OCI-LY7 (cell line): ENCODE data around the gene GGT5. TPM values are rescaled to one million over a fixed set of nuclear protein-coding genes. Genes with fewer than 3 reads are reported as not detected.

Experiments used
- BruUV-seq: library from RNA; stranded (reverse); fragments of 400-500 nt; replicated peaks from 2 replicates; lab custom pipeline; 2021; lab: Mats Ljungman, UMichigan
- CTCF ChIA-PET: fragments of 300-600 bp; sonication (Branson Sonifier 250); formaldehyde crosslinking; loops from one replicate; lab custom pipeline; 2022; ENCODE audit warnings: antibody characterized with exemption; ENCODE audit not compliant: unreplicated experiment; lab: Charles Lee
- POLR2A ChIA-PET: fragments of 300-600 bp; sonication (Branson Sonifier 250); formaldehyde crosslinking; loops from one replicate; lab custom pipeline; 2022; ENCODE audit warnings: antibody characterized with exemption; lab: Charles Lee
- DNase-seq: peaks from one replicate; pipeline ENCODE4 v3.0.0-alpha.2; 2015; ENCODE audit warnings: low spot score
- H2AFZ ChIP-seq: fragments of 200-600 bp; sonication (generic), shearing (Covaris generic); 2 replicates; pipeline ENCODE4 v1.6.1; 2014; ENCODE audit warnings: mild to moderate bottlenecking, antibody characterized with exemption, low read length, moderate library complexity
- H3K27ac ChIP-seq: fragments of 200-600 bp; sonication (generic); 2 replicates; pipeline ENCODE4 v1.5.1; 2014; ENCODE audit warnings: mixed run types, low read depth, mild to moderate bottlenecking, moderate library complexity, low read length, inconsistent platforms; ENCODE audit not compliant: poor library complexity, severe bottlenecking
- H3K36me3 ChIP-seq: fragments of 200-600 bp; sonication (generic); 2 replicates; pipeline ENCODE4 v1.6.1; 2014; ENCODE audit warnings: mild to moderate bottlenecking, antibody characterized with exemption, low read length, moderate library complexity, mixed read lengths; ENCODE audit not compliant: insufficient read depth
- H3K4me1 ChIP-seq: fragments of 200-600 bp; sonication (generic); 2 replicates; pipeline ENCODE4 v1.5.1; 2014; ENCODE audit warnings: mild to moderate bottlenecking, low read length; ENCODE audit not compliant: insufficient read depth, poor library complexity, severe bottlenecking
- H3K4me2 ChIP-seq: fragments of 200-600 bp; sonication (generic); 2 replicates; pipeline ENCODE4 v1.6.1; 2014; ENCODE audit warnings: mild to moderate bottlenecking, low read length
- H3K4me3 ChIP-seq: fragments of 200-600 bp; sonication (generic); 2 replicates; pipeline ENCODE4 v1.5.1; 2014; ENCODE audit warnings: mild to moderate bottlenecking, low read depth, low read length; ENCODE audit not compliant: poor library complexity, severe bottlenecking
- H3K79me2 ChIP-seq: fragments of 200-600 bp; sonication (generic); 2 replicates; pipeline ENCODE4 v1.6.1; 2016; ENCODE audit warnings: low read depth, mild to moderate bottlenecking, low read length, moderate library complexity, mixed read lengths; ENCODE audit not compliant: insufficient read depth
- H3K9me2 ChIP-seq: fragments of 200-600 bp; sonication (generic); 2 replicates; pipeline ENCODE4 v1.6.1; 2016; ENCODE audit warnings: mild to moderate bottlenecking, low read length, mixed read lengths; ENCODE audit not compliant: insufficient read depth
- H3K9me3 ChIP-seq: fragments of 200-600 bp; sonication (generic); 2 replicates; pipeline ENCODE4 v1.6.1; 2014; ENCODE audit warnings: mild to moderate bottlenecking, mixed run types, low read length, mixed read lengths
- H4K20me1 ChIP-seq: fragments of 200-600 bp; sonication (generic); 2 replicates; pipeline ENCODE4 v1.6.1; 2014; ENCODE audit warnings: mild to moderate bottlenecking, antibody characterized with exemption, low read length, moderate library complexity, mixed read lengths; ENCODE audit not compliant: insufficient read depth
- EZH2phosphoT487 ChIP-seq: fragments of 200-600 bp; sonication (generic); IDR thresholded peaks from 2 replicates; pipeline ENCODE4 v1.6.1; 2018; ENCODE audit warnings: low read depth, borderline replicate concordance, mild to moderate bottlenecking, mixed run types, antibody characterized with exemption, low read length, moderate library complexity, mixed read lengths
- intact Hi-C: fragments of 100-400 bp; cut with micrococcal nuclease; formaldehyde crosslinking; loops from one replicate; pipeline ENCODE4 v1.10.0; 2022; ENCODE audit not compliant: unreplicated experiment
- total RNA-seq, 2 experiments: library from RNA; depleted of rRNA in 1 of 2; stranded (reverse); fragments of >200 nt in 1 of 2; shearing (Covaris generic) in 1 of 2; gene quantifications; 2 replicates each; pipeline ENCODE4 v1.2.3, GENCODE V29; 2014 to 2022
- TF ChIP-seq, protein P1 (sequence below): fragments of 200-600 bp; sonication (generic); conservative IDR thresholded peaks from 2 replicates; pipeline ENCODE4 v1.5.1; 2014; ENCODE audit warnings: mild to moderate bottlenecking, antibody characterized with exemption, low read length, moderate library complexity, mixed read lengths

GGT5 gene
- total RNA-seq, 2 experiments from 2014 or later, result 0.06 TPM; not detected in 1

DNA sequence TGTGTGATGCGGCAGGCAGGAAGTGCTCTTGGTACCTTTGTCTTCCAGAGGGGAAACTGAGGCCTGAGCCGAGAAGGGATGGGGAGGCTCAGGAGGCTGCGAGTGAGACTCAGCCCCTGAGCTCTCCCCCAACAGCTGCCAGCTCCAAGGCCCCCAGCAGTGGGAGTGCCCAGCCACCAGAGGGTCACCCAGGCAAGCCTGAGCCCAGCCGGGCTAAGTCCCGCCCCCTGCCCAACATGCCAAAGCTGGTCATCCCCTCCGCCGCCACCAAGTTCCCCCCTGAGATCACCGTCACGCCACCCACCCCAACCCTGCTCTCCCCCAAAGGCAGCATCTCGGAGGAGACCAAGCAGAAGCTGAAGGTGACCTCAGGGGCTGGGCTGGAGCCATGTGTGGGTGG, 67.4 kb downstream of the GGT5 start:
- Histone ChIP-seq H3K4me3 (no peak overlapping the region), H3K9me2 (no peaks in the 10 kb centered on the region), H3K79me2 (no peaks in the 10 kb centered on the region), H3K36me3 (peaks cover 14% of the 10 kb centered on the region; the same call in 1 of the 2 replicates), H4K20me1 (no peaks in the 10 kb centered on the region), H2AFZ (no peak overlapping the region), H3K9me3 (no peaks in the 10 kb centered on the region), H3K4me2 (no peak overlapping the region), H3K27ac (no peak overlapping the region), H3K4me1 (no peaks in the 10 kb centered on the region)
- CTCF ChIA-PET, result no interaction called here
- POLR2A ChIA-PET, result no interaction called here
- no TSS peak for BruUV-seq
- TF ChIP-seq, protein P1, sequence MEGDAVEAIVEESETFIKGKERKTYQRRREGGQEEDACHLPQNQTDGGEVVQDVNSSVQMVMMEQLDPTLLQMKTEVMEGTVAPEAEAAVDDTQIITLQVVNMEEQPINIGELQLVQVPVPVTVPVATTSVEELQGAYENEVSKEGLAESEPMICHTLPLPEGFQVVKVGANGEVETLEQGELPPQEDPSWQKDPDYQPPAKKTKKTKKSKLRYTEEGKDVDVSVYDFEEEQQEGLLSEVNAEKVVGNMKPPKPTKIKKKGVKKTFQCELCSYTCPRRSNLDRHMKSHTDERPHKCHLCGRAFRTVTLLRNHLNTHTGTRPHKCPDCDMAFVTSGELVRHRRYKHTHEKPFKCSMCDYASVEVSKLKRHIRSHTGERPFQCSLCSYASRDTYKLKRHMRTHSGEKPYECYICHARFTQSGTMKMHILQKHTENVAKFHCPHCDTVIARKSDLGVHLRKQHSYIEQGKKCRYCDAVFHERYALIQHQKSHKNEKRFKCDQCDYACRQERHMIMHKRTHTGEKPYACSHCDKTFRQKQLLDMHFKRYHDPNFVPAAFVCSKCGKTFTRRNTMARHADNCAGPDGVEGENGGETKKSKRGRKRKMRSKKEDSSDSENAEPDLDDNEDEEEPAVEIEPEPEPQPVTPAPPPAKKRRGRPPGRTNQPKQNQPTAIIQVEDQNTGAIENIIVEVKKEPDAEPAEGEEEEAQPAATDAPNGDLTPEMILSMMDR, result no peak
- TF ChIP-seq EZH2phosphoT487, result no peak
- DNase-seq, result no peak
- intact Hi-C loops, result loop anchor here (5.0 kb wide), 1 partner anchor 190 kb away; no protein-coding TSS in a partner anchor

DNA sequence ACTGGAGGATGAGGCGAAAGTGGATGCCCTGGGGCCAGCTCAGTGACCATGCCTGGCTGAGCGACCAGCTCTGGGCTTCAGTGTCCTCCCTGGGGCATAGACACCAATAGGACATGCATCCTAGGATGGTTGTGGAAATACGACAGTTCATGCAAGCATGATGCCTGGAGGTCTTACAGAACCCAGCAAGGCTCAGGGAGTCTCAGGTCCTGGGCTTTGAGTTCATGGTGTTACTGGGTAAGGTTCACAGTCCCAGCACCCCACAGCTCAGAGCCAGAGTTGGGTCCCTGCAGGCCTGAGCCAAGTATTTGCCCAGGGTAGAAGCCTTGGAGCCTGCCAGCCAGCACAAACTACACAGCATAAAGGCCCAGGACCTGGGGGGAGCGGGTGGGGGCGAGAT, 67.8 kb downstream of the GGT5 start:
- no peak for DNase-seq
- no TSS peak for BruUV-seq
- no peaks in the 10 kb centered on the region for H3K79me2 ChIP-seq
- POLR2A ChIA-PET, result no interaction called here
- peaks cover 17% of the 10 kb centered on the region; the same call in 1 of the 2 replicates for H3K36me3 ChIP-seq
- CTCF ChIA-PET, result no interaction called here
- H2AFZ ChIP-seq, result no peak overlapping the region
- H3K4me2 ChIP-seq, result no peak overlapping the region
- intact Hi-C loops, result loop anchor here (5.0 kb wide), 1 partner anchor 190 kb away; no protein-coding TSS in a partner anchor
- no peak for TF ChIP-seq EZH2phosphoT487
- TF ChIP-seq, protein P1, result no peak
- H4K20me1 ChIP-seq, result no peaks in the 10 kb centered on the region
- H3K9me3 ChIP-seq, result no peaks in the 10 kb centered on the region
- H3K4me1 ChIP-seq, result no peaks in the 10 kb centered on the region
- no peaks in the 10 kb centered on the region for H3K9me2 ChIP-seq
- H3K4me3 ChIP-seq, result no peak overlapping the region
- H3K27ac ChIP-seq, result no peak overlapping the region

DNA sequence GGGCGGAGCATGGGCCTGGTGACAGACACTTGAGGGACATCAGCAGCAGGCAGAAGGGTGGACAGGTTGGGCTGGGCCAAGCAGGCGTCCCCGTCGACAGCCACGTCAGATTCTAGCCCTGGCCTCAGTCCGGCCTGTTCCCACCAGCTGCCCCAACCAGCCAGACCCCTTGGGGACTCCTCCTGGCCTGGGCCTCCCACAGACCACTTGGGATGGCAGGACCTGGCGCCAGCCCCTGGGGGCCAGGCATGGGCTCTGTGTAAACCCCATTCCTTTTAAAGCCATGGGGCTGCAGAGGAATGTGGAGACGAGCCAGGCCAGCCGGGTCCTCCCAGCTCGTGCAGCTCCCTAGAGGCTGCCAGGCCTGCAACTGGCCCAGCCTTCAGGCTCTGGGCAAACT, 68.3 kb downstream of the GGT5 start:
- BruUV-seq, result no TSS peak
- CTCF ChIA-PET, result no interaction called here
- H3K36me3 ChIP-seq, result peaks cover 21% of the 10 kb centered on the region; the same call in 1 of the 2 replicates

More for the DNA sequence above, 68.3 kb downstream of the GGT5 start:
- H3K4me1 ChIP-seq, result no peaks in the 10 kb centered on the region
- H3K4me3 ChIP-seq, result no peak overlapping the region
- H4K20me1 ChIP-seq, result no peaks in the 10 kb centered on the region
- H3K27ac ChIP-seq, result no peak overlapping the region
- TF ChIP-seq EZH2phosphoT487, result no peak
- TF ChIP-seq, protein P1, result no peak
- intact Hi-C loops, result loop anchor here (5.0 kb wide), 1 partner anchor 189 kb away; no protein-coding TSS in a partner anchor
- POLR2A ChIA-PET, result no interaction called here
- H3K9me3 ChIP-seq, result no peaks in the 10 kb centered on the region
- no peak for DNase-seq
- no peak overlapping the region for H3K4me2 ChIP-seq
- no peak overlapping the region for H2AFZ ChIP-seq
- no peaks in the 10 kb centered on the region for H3K79me2 ChIP-seq
- no peaks in the 10 kb centered on the region for H3K9me2 ChIP-seq
